Osteocyte (in vitro differentiated cells): Measurements from ENCODE around the gene ZNF22. TPM values are rescaled to one million over a fixed set of nuclear protein-coding genes. Genes with fewer than 3 reads are reported as not detected.

Source experiments
- DNase-seq: peaks from one replicate; pipeline ENCODE4 v3.0.0; 2021; ENCODE audit warnings: mixed read lengths; ENCODE audit not compliant: unreplicated experiment; ENCODE audit errors: extremely low spot score
- H3K27ac Mint-ChIP-seq: one replicate; pipeline ENCODE4 v1.8.0; 2021; ENCODE audit warnings: mild to moderate bottlenecking, mixed read lengths; ENCODE audit not compliant: unreplicated experiment
- H3K27me3 Mint-ChIP-seq: one replicate; pipeline ENCODE4 v1.8.0; 2021; ENCODE audit warnings: mixed read lengths; ENCODE audit not compliant: unreplicated experiment
- H3K36me3 Mint-ChIP-seq: one replicate; pipeline ENCODE4 v1.8.0; 2021; ENCODE audit warnings: mixed read lengths; ENCODE audit not compliant: unreplicated experiment
- H3K4me1 Mint-ChIP-seq: one replicate; pipeline ENCODE4 v1.8.0; 2021; ENCODE audit warnings: mixed read lengths; ENCODE audit not compliant: unreplicated experiment
- H3K4me3 Mint-ChIP-seq: one replicate; pipeline ENCODE4 v1.8.0; 2021; ENCODE audit warnings: mild to moderate bottlenecking, moderate library complexity, mixed read lengths; ENCODE audit not compliant: unreplicated experiment
- H3K9me3 Mint-ChIP-seq: one replicate; pipeline ENCODE4 v1.8.0; 2021; ENCODE audit warnings: mixed read lengths; ENCODE audit not compliant: unreplicated experiment
- CTCF ChIP-seq: fragments of 200-600 bp; sonication (generic); IDR thresholded peaks from 2 replicates; pipeline ENCODE4 v1.5.0; 2021; ENCODE audit warnings: antibody characterized with exemption, mild to moderate bottlenecking, moderate library complexity
- total RNA-seq: library from RNA; stranded (reverse); gene quantifications from 2 replicates; pipeline ENCODE4 v1.2.1, GENCODE V29; 2021

Gene ZNF22
- total RNA-seq, 1 donor from 2014 or later, result 23.4 TPM

GRCh38 chr10:44955413-44956070 is 45.2 kb upstream of the ZNF22 start:
- H3K4me1 Mint-ChIP-seq, result peaks cover 40% of the 10 kb centered on the region
- H3K9me3 Mint-ChIP-seq, result peaks cover 4% of the 10 kb centered on the region
- no peaks in the 10 kb centered on the region for H3K27me3 Mint-ChIP-seq
- peaks cover 8% of the 10 kb centered on the region for H3K36me3 Mint-ChIP-seq
- no peak overlapping the region for H3K4me3 Mint-ChIP-seq
- no peak for DNase-seq
- TF ChIP-seq CTCF, result no peak
- H3K27ac Mint-ChIP-seq, result no peak overlapping the region

GRCh38 chr10:44956226-44956625 is 44.5 kb upstream of the ZNF22 start:
- peaks cover 4% of the 10 kb centered on the region for H3K9me3 Mint-ChIP-seq
- no peaks in the 10 kb centered on the region for H3K27me3 Mint-ChIP-seq
- no peak overlapping the region for H3K4me3 Mint-ChIP-seq
- TF ChIP-seq CTCF, result no peak
- no peak overlapping the region for H3K27ac Mint-ChIP-seq
- peaks cover 8% of the 10 kb centered on the region for H3K36me3 Mint-ChIP-seq
- H3K4me1 Mint-ChIP-seq, result peaks cover 44% of the 10 kb centered on the region
- no peak for DNase-seq

- H3K27me3 Mint-ChIP-seq, result no peaks in the 10 kb centered on the region
- H3K4me3 Mint-ChIP-seq, result no peak overlapping the region
- peaks cover 4% of the 10 kb centered on the region for H3K9me3 Mint-ChIP-seq
- no peak for TF ChIP-seq CTCF
- H3K36me3 Mint-ChIP-seq, result peaks cover 8% of the 10 kb centered on the region
- peaks cover 44% of the 10 kb centered on the region for H3K4me1 Mint-ChIP-seq
- H3K27ac Mint-ChIP-seq, result no peak overlapping the region
- no peak for DNase-seq
Observed at GRCh38 chr10:44956717-44957706, 43.7 kb upstream of the ZNF22 start.

GRCh38 chr10:44958196-44958897 is 42.4 kb upstream of the ZNF22 start:
- Mint-ChIP-seq H3K4me3 (peak overlapping the region; percentile 82), H3K4me1 (peaks cover 43% of the 10 kb centered on the region), H3K36me3 (peaks cover 8% of the 10 kb centered on the region), H3K27ac (peak overlapping the region; percentile 47), H3K9me3 (peaks cover 4% of the 10 kb centered on the region), H3K27me3 (no peaks in the 10 kb centered on the region)
- DNase-seq, result no peak
- TF ChIP-seq CTCF, result no peak

GRCh38 chr10:44958898-44959246 is 41.9 kb upstream of the ZNF22 start:
- H3K27me3 Mint-ChIP-seq, result no peaks in the 10 kb centered on the region
- DNase-seq, result no peak
- H3K4me1 Mint-ChIP-seq, result peaks cover 45% of the 10 kb centered on the region

More at GRCh38 chr10:44958898-44959246, 41.9 kb upstream of the ZNF22 start:
- peak overlapping the region; percentile 82 for H3K4me3 Mint-ChIP-seq
- no peak for TF ChIP-seq CTCF
- peak overlapping the region; percentile 47 for H3K27ac Mint-ChIP-seq
- peaks cover 8% of the 10 kb centered on the region for H3K36me3 Mint-ChIP-seq
- peaks cover 4% of the 10 kb centered on the region for H3K9me3 Mint-ChIP-seq
